NCI-H82 treated with DMSO at 0.1 percent for 48 hours (cell line): Measurements from ENCODE around the gene INSR.
"Not testable (repeated sequence)": the region's sequence is repeated elsewhere in the genome, so short reads cannot be mapped to it uniquely, and the experiment has no call there.

Experiments used
- DNase-seq: peaks from one replicate; lab custom pipeline; 2025; ENCODE audit not compliant: unreplicated experiment; lab: John Stamatoyannopoulos, UW

The INSR gene

GRCh38 chr19:7293762-7294557, at the start of gene INSR:
INSR (minus strand) TSS chr19:7294414; CDS start chr19:7293891, 523 bp downstream.
- peak; percentile 54 for DNase-seq

GRCh38 chr19:7342143-7342542, 47.9 kb upstream of the INSR start:
- no peak for DNase-seq

- DNase-seq: peak; percentile 34
Observed at GRCh38 chr19:7340959-7341837, 47.0 kb upstream of the INSR start.

GRCh38 chr19:7337380-7338194, 43.4 kb upstream of the INSR start:
- DNase-seq: no peak

- no peak for DNase-seq
Observed at GRCh38 chr19:7336321-7336973, 42.2 kb upstream of the INSR start.

- no peak for DNase-seq
Observed at GRCh38 chr19:7333198-7334118, 39.2 kb upstream of the INSR start.

- DNase-seq: no peak
Observed at GRCh38 chr19:7331446-7331845, 37.2 kb upstream of the INSR start.

GRCh38 chr19:7328647-7329046, 34.4 kb upstream of the INSR start:
- DNase-seq: no peak

- DNase-seq: no peak
Observed at GRCh38 chr19:7327802-7328201, 33.6 kb upstream of the INSR start.

GRCh38 chr19:7326105-7326877, 32.1 kb upstream of the INSR start:
- DNase-seq: peak; percentile 0

GRCh38 chr19:7318176-7318575, 24.0 kb upstream of the INSR start:
- DNase-seq: no peak

- DNase-seq: no peak
Observed at GRCh38 chr19:7312816-7313215, 18.6 kb upstream of the INSR start.

GRCh38 chr19:7311911-7312310, 17.7 kb upstream of the INSR start:
- DNase-seq: no peak

GRCh38 chr19:7308327-7308726, 14.1 kb upstream of the INSR start:
- not testable (repeated sequence) for DNase-seq

GRCh38 chr19:7307590-7308218, 13.5 kb upstream of the INSR start:
- no peak for DNase-seq

- DNase-seq: no peak
Observed at GRCh38 chr19:7304200-7304599, 10.0 kb upstream of the INSR start.

GRCh38 chr19:7303470-7303869, 9.3 kb upstream of the INSR start:
- no peak for DNase-seq

GRCh38 chr19:7301525-7301924, 7.3 kb upstream of the INSR start:
- DNase-seq: no peak
